ENCODE data around the gene FBXL13. TPM values are rescaled to one million over a fixed set of nuclear protein-coding genes. Genes with fewer than 3 reads are reported as not detected.
A peak's percentile ranks its signal among the peaks of the same experiment; 100 is the strongest.

Gene FBXL13
- total RNA-seq, 1 experiment from 2014 or later = 1.3 TPM

GRCh38 chr7:102875700-102876295, 198.8 kb downstream of the FBXL13 start:
- Mint-ChIP-seq H3K4me1 (ENCODE audit: low read depth, unreplicated experiment) (peaks cover 70% of the 10 kb centered on the region), H3K9me3 (ENCODE audit: low read depth, unreplicated experiment) (no peaks in the 10 kb centered on the region), H3K27me3 (ENCODE audit: unreplicated experiment) (no peaks in the 10 kb centered on the region), H3K4me3 (ENCODE audit: low read depth, unreplicated experiment) (peak overlapping the region; percentile 24), H3K27ac (ENCODE audit: unreplicated experiment) (peak overlapping the region; percentile 98), H3K36me3 (ENCODE audit: insufficient read depth, unreplicated experiment) (peaks cover 13% of the 10 kb centered on the region)
- BruUV-seq (replicated peaks) = no TSS peak
- peak; percentile 72 for DNase-seq
- no peak for TF ChIP-seq CTCF (IDR thresholded peaks at IDR 0.05; ENCODE audit: unreplicated experiment)
- CTCF ChIA-PET = interaction anchor here (1.8 kb wide), 1 partner anchor 40 kb away, joined by 4 read pairs; no protein-coding TSS in a partner anchor
- intact Hi-C loops (cut with micrococcal nuclease; ENCODE audit: unreplicated experiment) = loop anchor here (2.0 to 5.0 kb wide), 2 partner anchors 115 to 187 kb away; no protein-coding TSS in a partner anchor

- Mint-ChIP-seq H3K36me3 (ENCODE audit: insufficient read depth, unreplicated experiment) (peaks cover 13% of the 10 kb centered on the region), H3K9me3 (ENCODE audit: low read depth, unreplicated experiment) (no peaks in the 10 kb centered on the region), H3K27me3 (ENCODE audit: unreplicated experiment) (no peaks in the 10 kb centered on the region), H3K27ac (ENCODE audit: unreplicated experiment) (peak overlapping the region; percentile 98), H3K4me3 (ENCODE audit: low read depth, unreplicated experiment) (peak overlapping the region; percentile 24), H3K4me1 (ENCODE audit: low read depth, unreplicated experiment) (peaks cover 65% of the 10 kb centered on the region)
- CTCF ChIA-PET = interaction anchor here (0.5 to 1.8 kb wide), 3 partner anchors 40 to 200 kb away, joined by 3 to 4 read pairs (median 3); partner anchors contain the start of genes ARMC10 and FBXL13
- BruUV-seq (replicated peaks) = no TSS peak
- TF ChIP-seq CTCF (IDR thresholded peaks at IDR 0.05; ENCODE audit: unreplicated experiment) = no peak
- no peak for DNase-seq
- intact Hi-C loops (cut with micrococcal nuclease; ENCODE audit: unreplicated experiment) = loop anchor here (2.0 to 5.0 kb wide), 2 partner anchors 116 to 187 kb away; no protein-coding TSS in a partner anchor
Observed at GRCh38 chr7:102874966-102875365, 199.6 kb downstream of the FBXL13 start.

GRCh38 chr7:102874166-102874829, 200.3 kb downstream of the FBXL13 start:
- H3K4me3 Mint-ChIP-seq (ENCODE audit: low read depth, unreplicated experiment) = no peak overlapping the region
- peaks cover 15% of the 10 kb centered on the region for H3K36me3 Mint-ChIP-seq (ENCODE audit: insufficient read depth, unreplicated experiment)
- peaks cover 64% of the 10 kb centered on the region for H3K4me1 Mint-ChIP-seq (ENCODE audit: low read depth, unreplicated experiment)
- no peaks in the 10 kb centered on the region for H3K27me3 Mint-ChIP-seq (ENCODE audit: unreplicated experiment)
- H3K27ac Mint-ChIP-seq (ENCODE audit: unreplicated experiment) = peak overlapping the region; percentile 98
- TSS peak; percentile 47 for BruUV-seq (replicated peaks)
- no peak for TF ChIP-seq CTCF (IDR thresholded peaks at IDR 0.05; ENCODE audit: unreplicated experiment)
- peak; percentile 50 for DNase-seq
- CTCF ChIA-PET = interaction anchor here (0.5 to 2.2 kb wide), 4 partner anchors 41 to 201 kb away, joined by 3 to 19 read pairs (median 4); partner anchors contain the start of genes ARMC10 and FBXL13
- H3K9me3 Mint-ChIP-seq (ENCODE audit: low read depth, unreplicated experiment) = no peaks in the 10 kb centered on the region
- intact Hi-C loops (cut with micrococcal nuclease; ENCODE audit: unreplicated experiment) = loop anchor here (2.0 kb wide), 1 partner anchor 117 kb away; no protein-coding TSS in a partner anchor

GRCh38 chr7:102873470-102874165, 201.0 kb downstream of the FBXL13 start:
- DNase-seq = no peak
- Mint-ChIP-seq H3K27me3 (ENCODE audit: unreplicated experiment) (no peaks in the 10 kb centered on the region), H3K4me3 (ENCODE audit: low read depth, unreplicated experiment) (no peak overlapping the region), H3K36me3 (ENCODE audit: insufficient read depth, unreplicated experiment) (peaks cover 18% of the 10 kb centered on the region), H3K27ac (ENCODE audit: unreplicated experiment) (peak overlapping the region; percentile 98), H3K9me3 (ENCODE audit: low read depth, unreplicated experiment) (no peaks in the 10 kb centered on the region), H3K4me1 (ENCODE audit: low read depth, unreplicated experiment) (peaks cover 58% of the 10 kb centered on the region)
- intact Hi-C loops (cut with micrococcal nuclease; ENCODE audit: unreplicated experiment) = loop anchor here (2.0 kb wide), 1 partner anchor 117 kb away; no protein-coding TSS in a partner anchor
- no peak for TF ChIP-seq CTCF (IDR thresholded peaks at IDR 0.05; ENCODE audit: unreplicated experiment)
- TSS peak; percentile 60 for BruUV-seq (replicated peaks)
- CTCF ChIA-PET = interaction anchor here (1.5 to 2.2 kb wide), 2 partner anchors 188 to 201 kb away, joined by 3 to 19 read pairs; partner anchors contain the start of genes ARMC10 and FBXL13
